HG02623 (cell line): ENCODE measurements around the gene NAP1L1.

Source experiments
- ATAC-seq: cut with Tn5 transposase; IDR thresholded peaks from one replicate; pipeline ENCODE4 v1.9.1; 2021; ENCODE audit warnings: moderate library complexity; ENCODE audit not compliant: unreplicated experiment

The NAP1L1 gene

DNA sequence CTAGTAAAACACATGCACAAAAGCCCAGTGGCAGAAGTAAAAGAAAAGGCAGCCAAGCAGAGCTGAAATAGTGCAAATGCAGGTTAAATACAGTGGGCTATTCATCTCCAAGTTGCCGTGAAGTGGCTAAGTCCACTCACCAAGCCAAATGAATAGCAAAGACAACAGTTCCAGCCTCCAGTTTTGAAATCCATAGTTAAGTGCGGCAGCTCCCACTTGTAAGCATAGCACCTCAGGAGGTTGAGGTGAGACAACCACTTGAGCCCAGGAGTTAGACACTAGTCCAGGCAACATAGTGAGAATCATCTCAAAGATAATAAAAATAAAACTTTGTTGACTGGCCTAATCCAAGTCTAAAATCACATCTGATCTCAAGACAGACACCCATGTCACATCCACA lies 43.1 kb downstream of the NAP1L1 start:
- no peak for ATAC-seq

GRCh38 chr12:76040461-76040860 lies 44.0 kb downstream of the NAP1L1 start:
- no peak for ATAC-seq

- ATAC-seq: no peak
These were observed 46.3 kb downstream of the NAP1L1 start for GRCh38 chr12:76038176-76038575.

DNA sequence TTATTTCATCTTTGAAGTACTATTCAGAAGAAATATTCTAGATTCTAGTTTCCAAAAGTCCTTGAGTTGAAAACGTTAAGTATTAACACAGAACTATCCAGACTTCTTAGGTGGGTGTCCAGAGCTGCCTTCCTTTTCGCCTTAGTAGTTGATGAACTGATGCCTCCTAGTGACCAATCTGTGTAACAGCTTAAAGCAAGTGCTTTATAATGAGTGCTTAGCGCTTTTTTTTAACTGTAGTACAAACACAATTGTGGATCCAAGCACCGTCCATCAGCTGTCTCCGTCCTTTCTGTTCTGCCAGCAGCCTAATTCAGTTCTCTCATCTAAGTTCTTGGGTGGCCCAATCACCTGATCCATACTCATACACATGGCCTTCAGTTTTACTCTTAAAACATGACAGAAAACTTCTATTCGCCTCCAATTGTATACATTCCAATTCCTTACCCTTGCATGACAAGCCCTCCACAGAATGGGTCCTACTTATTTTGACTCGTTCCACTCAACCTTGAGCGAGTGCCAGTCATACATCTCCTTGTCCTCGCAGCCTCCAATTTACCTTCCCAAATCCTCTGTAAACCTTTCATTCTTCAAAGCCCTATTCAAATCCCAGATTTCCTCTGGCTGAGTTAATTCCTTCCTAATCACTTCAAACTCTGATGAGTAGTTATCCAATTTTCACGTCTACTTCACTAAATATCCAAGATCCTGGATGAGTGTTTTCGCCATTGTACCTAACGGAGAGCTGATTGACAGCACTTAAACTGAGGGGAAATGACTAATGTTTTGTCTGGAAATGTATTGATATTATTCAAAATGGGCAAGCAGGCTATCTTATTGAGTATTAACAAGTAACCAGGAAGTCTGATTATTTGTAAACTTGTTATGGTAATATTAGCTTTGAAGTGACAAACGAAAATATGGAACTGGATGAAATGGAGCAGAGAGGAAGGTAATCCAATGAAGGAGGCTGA lies 47.1 kb downstream of the NAP1L1 start:
- peak; percentile 69 for ATAC-seq

DNA sequence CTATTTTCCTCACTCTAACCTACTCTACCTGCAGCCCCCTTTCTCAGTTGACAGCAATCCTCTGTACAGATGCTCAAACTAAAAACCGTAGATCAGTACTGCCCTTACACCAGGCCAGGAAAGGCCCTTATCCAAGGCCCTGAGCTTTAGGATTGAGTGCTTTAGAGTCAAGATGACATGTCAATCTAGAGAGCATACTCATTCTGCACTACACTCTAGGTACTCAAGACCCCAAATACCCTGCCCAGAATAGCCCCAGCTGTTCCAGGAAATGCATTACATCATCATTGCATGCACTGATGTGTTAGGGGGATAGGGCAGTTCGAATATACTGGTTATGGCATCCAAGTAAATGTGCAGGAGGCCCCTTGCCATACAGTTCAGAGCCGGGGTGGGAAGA lies 49.4 kb downstream of the NAP1L1 start:
- no peak for ATAC-seq

GRCh38 chr12:76033081-76034011 lies 51.1 kb downstream of the NAP1L1 start:
- ATAC-seq: no peak

DNA sequence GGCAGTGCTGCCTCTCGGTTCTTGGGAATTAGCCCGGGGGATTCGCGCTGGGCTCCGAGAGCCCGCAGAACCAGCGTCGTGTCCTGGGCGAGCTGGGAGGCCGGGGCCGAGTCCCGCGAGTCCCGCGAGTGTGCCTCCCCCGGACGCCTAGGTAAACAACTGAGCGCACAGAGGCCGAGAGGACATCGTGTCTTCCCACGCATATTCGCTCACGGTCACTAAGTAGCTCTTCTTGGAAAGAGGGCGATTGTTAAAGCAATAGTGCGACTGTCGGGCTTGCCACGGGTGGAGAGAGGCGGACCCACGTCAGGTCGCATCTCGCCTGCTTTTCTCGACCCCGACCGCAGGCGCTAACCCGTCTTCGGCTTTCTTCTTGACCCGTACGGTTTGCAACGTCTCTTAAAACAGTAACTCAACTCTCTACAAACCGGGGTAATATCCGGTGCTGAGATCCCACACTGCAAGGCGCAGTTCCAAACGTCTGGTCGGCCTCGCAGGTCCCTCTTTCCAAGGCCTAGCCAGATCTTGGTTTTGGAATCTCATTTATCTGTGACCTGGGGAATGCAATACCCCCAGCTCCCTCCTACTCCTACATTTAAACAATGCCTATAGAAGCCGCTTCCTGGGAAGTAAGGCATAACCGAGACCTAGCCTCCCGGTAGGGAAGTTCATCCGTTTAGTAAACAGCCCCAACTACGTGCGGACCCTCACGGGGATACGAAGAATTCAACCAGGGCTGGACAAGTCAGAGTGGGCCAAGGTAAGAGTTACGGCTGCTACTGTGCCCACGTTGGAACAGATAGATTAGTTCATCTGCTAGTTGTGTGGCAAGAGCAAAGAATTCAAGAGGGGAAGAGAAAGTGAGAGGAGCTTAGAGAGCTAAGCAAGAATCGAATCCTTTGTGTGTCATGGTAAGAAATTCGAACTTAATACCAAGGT lies 52.2 kb downstream of the NAP1L1 start:
- peak; percentile 25 for ATAC-seq

- ATAC-seq: peak; percentile 83
These were observed 53.0 kb downstream of the NAP1L1 start, which contains the start of gene PHLDA1 for GRCh38 chr12:76031414-76032042. TSS of gene PHLDA1 (minus strand) at chr12:76031776.

DNA sequence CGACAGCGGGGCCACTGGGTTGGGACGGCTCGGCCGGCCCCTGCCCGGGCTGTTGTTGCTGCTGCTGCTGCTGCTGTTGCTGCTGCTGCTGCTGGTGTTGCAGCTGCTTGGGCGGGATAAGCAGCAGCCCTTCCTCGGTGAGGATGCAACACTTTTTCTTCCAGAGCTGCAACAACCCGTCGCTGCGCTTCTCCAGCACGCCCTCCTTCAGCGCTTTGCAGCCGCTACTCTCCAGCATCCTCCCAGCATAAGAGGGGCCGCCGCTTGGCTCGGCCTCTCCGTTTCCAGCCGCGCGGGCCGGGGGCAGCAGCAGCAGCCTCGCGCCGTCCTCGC lies 53.4 kb downstream of the NAP1L1 start:
- ATAC-seq: peak; percentile 5

- ATAC-seq: no peak
These were observed 54.0 kb downstream of the NAP1L1 start for GRCh38 chr12:76030341-76031080.

DNA sequence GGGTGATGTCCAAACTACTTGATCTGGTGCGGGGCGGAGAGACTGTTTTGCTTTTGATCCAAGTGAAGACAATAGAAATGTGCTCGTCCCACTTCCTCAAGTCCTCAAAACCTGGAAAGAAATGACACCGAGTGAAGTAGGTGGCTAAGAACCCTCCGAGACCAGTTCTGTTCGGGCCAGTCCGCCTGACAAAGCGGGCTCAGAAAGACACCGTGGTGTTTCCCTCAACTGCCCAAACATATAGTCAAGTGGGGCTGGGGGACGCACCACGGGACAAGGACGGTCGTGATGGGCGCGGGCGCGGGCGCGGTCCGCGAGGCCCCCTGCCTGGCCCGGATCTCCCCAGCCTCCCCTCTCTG lies 54.5 kb downstream of the NAP1L1 start:
- no peak for ATAC-seq

GRCh38 chr12:76028571-76029277 lies 55.8 kb downstream of the NAP1L1 start:
- ATAC-seq: no peak

DNA sequence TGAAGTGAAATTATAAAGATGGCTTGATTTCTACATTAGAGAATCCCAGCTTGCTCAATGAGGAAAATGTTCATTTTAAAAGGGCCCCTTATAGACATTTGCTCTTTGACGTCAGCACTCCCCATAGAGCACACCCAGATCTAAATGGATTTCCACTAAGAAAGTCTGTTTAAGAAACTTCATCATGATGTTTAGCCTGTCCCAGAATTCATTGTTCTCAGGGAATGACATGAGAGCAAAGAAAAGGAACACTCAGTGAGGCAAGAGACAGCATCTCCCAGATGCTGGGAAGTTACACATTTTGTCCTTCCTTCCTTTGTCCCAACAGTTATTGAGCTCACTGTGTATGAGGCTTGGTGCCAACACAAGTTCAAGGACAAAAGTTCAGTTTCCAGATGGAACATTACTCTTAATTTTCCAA lies 57.8 kb downstream of the NAP1L1 start:
- no peak for ATAC-seq

- ATAC-seq: no peak
These were observed 58.6 kb downstream of the NAP1L1 start for GRCh38 chr12:76025601-76026575.

DNA sequence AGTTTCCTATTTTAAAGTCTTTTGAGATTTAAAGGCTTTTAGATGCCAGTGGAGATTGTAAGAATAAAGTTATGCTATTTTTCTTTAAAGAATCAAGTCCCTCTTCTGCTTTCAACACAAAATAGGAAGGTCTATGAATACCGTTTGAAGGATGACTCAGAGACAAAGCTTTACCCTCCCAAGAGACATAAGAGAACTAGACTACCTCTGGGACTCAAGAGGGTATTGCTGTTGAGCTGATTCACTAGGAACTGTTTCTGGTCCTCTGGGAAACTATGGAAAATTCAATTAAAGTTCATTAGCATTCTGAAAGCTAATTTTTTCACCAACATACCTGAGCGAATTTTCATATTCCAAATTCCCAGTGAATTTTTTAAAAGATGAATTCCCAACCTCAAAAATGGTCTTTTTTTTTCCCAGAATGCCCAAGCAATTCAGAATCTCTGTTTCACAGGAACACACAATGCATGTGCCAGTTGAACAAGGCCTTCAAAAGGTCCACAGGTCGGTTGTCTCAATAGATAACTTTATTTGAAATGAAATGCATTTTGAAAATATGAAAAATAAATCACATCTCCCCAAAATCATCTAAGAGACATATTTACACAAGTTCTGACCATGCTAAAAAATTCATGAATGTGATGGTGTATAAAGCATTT lies 59.4 kb downstream of the NAP1L1 start:
- ATAC-seq: no peak

GRCh38 chr12:76024102-76024781 lies 60.2 kb downstream of the NAP1L1 start:
- ATAC-seq: no peak
